Brain microvascular endothelial cell (primary cell): ENCODE results near the gene TAF11L3.
"Not testable (repeated sequence)": the region's sequence is repeated elsewhere in the genome, so short reads cannot be mapped to it uniquely, and the experiment has no call there.

Source experiments
- DNase-seq: peaks from one replicate; pipeline ENCODE4 v3.0.0-alpha.2; 2020
- H3K27ac ChIP-seq: fragments of 250-450 bp; sonication (Bioruptor Pico); 2 replicates; pipeline ENCODE4 v1.5.1; 2020; ENCODE audit warnings: mild to moderate bottlenecking, moderate library complexity
- H3K27me3 ChIP-seq: fragments of 250-450 bp; sonication (Bioruptor Pico); replicated peaks from 2 replicates; pipeline ENCODE4 v1.5.1; 2020; ENCODE audit warnings: mild to moderate bottlenecking
- H3K36me3 ChIP-seq: fragments of 250-450 bp; sonication (Bioruptor Pico); replicated peaks from 2 replicates; pipeline ENCODE4 v1.5.1; 2020; ENCODE audit warnings: mild to moderate bottlenecking
- H3K4me3 ChIP-seq: 2 replicates; pipeline ENCODE4 v1.5.1; 2011; ENCODE audit warnings: low read depth, mild to moderate bottlenecking, control low read depth, low read length, moderate library complexity
- in situ Hi-C: cut with HindIII; loops from 2 replicates; pipeline ENCODE4 v1.10.0; 2017; ENCODE audit warnings: low sequenced_read_pairs, low pct_ligation_motif_present
- TF ChIP-seq, protein P1 (sequence below): IDR thresholded peaks from 2 replicates; pipeline ENCODE4 v1.5.1; 2011; ENCODE audit warnings: low read depth, mild to moderate bottlenecking, moderate library complexity, low read length, control low read depth, inconsistent platforms; ENCODE audit errors: missing control alignments

TAF11L3 gene

DNA sequence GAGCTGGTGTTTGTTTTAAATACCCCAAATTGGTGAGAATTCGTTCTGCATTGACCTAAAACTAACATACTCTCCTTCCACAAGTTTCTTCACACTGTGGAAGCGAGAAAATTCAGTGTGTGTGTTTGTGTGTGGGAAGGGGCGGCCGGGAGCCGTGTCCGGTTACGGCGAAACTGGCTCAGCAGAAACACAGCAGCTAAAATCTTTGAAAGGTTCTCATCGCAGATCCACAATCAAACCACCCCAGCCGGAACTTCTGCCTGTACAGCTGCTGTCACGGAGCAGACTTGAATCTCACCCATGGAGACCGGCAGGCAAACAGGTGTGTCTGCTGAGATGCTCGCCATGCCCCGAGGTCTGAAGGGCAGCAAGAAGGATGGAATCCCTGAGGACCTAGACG lies at the start of gene TAF11L3:
Gene TAF11L3 (plus strand): TSS at position 301 of the 400 bp plus-strand sequence.
- H3K4me3 ChIP-seq, H3K36me3 ChIP-seq, H3K27me3 ChIP-seq, DNase-seq, in situ Hi-C loops, H3K27ac ChIP-seq: not testable (repeated sequence)

DNA sequence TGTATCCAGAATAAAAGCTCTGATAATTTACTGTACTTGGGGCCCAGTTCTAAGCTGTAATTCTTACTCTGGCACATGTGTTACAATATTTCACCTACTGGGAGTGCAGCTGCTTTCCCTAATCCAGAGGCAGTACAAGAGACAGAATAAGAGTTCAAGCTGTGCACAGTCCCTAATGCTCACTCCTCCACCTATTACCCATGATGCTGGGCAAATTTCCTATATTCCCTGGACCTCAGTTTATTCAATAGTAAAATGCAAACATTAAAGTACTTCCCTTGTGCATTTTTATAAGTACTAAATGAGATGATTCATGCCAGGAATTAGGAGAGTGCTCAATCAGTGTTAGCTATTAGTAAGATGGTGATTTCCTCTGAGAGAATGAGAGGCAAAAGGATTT lies 48.1 kb upstream of the TAF11L3 start:
- DNase-seq, result no peak
- Histone ChIP-seq H3K36me3 (no peaks in the 10 kb centered on the region), H3K4me3 (no peak overlapping the region), H3K27me3 (no peaks in the 10 kb centered on the region), H3K27ac (no peak overlapping the region)
- TF ChIP-seq, protein P1, sequence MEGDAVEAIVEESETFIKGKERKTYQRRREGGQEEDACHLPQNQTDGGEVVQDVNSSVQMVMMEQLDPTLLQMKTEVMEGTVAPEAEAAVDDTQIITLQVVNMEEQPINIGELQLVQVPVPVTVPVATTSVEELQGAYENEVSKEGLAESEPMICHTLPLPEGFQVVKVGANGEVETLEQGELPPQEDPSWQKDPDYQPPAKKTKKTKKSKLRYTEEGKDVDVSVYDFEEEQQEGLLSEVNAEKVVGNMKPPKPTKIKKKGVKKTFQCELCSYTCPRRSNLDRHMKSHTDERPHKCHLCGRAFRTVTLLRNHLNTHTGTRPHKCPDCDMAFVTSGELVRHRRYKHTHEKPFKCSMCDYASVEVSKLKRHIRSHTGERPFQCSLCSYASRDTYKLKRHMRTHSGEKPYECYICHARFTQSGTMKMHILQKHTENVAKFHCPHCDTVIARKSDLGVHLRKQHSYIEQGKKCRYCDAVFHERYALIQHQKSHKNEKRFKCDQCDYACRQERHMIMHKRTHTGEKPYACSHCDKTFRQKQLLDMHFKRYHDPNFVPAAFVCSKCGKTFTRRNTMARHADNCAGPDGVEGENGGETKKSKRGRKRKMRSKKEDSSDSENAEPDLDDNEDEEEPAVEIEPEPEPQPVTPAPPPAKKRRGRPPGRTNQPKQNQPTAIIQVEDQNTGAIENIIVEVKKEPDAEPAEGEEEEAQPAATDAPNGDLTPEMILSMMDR, result no peak
- in situ Hi-C loops, result no loop called here

DNA sequence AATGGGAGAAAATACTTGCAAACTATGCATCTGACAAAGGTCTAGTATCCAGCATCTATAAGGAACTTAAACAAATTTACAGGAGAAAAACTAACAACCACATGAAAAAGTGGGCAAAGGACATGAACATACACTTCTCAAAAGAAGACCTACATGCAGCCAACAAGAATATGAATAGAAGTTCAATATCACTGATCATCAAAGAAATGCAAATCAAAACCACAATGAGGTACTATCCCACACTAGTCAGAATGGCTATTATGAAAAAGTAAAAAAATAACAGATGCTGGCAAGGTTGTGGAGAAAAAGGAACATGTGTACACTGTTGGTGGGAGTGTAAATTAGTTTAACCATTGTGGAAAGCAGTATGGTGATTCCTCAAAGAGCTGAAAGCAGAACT lies 43.1 kb upstream of the TAF11L3 start:
- H3K27ac ChIP-seq, in situ Hi-C loops, H3K27me3 ChIP-seq, H3K36me3 ChIP-seq, DNase-seq, H3K4me3 ChIP-seq: not testable (repeated sequence)

DNA sequence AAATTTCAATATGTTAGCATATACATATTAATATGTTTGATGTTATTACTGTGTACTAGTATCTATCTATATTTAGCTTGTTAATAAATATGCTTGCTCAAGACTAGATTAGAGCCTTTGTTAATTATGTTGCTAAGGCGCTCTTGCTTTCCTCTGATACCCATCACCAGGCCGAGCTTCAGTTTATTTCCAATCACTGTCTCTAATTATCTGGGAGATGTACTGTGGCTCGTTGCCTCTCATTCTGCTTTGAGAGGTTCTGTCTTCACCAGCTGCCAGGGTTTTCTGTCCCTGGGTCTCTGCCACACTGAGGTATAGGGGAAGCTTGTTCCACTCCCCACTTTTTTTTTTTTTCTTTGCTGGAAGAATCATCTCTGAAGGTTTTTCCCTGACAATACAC lies 41.1 kb upstream of the TAF11L3 start:
- TF ChIP-seq, protein P1, result no peak
- in situ Hi-C loops, result no loop called here

DNA sequence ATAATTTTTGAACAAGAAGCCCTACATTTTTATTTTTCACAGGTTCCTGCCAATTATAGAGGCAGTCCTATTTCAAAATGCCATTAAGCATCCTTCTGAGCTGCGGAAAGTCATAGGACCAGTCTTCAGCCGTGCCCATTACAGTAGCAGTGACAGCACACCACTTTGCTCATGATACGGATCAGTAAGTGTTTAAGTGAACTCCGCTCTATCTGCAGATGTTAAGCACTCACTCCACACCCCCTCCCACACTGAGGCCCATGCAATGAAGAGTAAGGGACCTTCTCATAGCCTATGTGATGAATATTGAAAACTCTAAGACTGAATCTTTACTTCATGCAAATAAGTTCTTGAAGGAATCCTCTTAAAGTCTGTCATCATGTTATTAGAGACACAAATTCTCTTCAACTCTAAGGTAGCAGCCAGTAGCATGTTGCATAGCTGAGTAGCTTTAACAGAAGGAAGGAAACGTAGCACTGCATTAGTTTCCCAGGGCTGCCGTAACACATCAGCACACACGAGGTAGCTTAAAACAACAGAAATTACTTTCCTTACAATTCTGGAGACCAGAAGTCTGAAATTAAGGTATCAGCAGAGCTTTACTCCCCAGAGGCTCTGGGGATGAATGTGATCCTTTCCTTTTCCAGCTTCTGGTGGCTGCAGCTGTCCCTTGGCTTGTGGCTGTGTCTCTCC lies 40.4 kb upstream of the TAF11L3 start:
- TF ChIP-seq, protein P1, result no peak
- H3K36me3 ChIP-seq, result no peaks in the 10 kb centered on the region
- no peak overlapping the region for H3K4me3 ChIP-seq
- DNase-seq, result no peak
- no peak overlapping the region for H3K27ac ChIP-seq
- H3K27me3 ChIP-seq, result no peaks in the 10 kb centered on the region
- in situ Hi-C loops, result no loop called here

More for the DNA sequence above, 41.1 kb upstream of the TAF11L3 start:
- Histone ChIP-seq H3K27ac (no peak overlapping the region), H3K27me3 (no peaks in the 10 kb centered on the region), H3K4me3 (no peak overlapping the region), H3K36me3 (no peaks in the 10 kb centered on the region)
- no peak for DNase-seq

DNA sequence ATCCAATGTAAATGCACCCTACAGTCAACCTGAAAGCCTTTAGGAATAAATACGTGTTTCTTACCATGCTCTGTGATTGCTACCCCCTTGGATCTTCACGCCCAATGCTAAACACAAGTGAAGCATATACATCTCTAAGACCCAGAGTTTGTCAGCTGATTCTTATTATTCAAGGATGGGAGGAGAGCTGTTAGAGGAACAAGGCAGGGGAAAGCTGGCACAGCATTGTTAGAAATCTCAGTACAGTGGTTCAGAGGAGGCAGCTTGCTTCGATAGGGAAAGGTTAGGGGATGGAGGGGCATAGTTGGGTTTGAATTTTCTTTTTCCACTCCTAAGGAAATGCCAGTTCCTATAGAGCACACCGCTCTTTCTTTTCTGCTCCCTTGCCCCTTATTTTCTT lies 36.8 kb upstream of the TAF11L3 start:
- Histone ChIP-seq H3K27ac (no peak overlapping the region), H3K27me3 (no peaks in the 10 kb centered on the region), H3K4me3 (no peak overlapping the region), H3K36me3 (no peaks in the 10 kb centered on the region)
- in situ Hi-C loops, result no loop called here
- TF ChIP-seq, protein P1, result no peak
- DNase-seq, result no peak

DNA sequence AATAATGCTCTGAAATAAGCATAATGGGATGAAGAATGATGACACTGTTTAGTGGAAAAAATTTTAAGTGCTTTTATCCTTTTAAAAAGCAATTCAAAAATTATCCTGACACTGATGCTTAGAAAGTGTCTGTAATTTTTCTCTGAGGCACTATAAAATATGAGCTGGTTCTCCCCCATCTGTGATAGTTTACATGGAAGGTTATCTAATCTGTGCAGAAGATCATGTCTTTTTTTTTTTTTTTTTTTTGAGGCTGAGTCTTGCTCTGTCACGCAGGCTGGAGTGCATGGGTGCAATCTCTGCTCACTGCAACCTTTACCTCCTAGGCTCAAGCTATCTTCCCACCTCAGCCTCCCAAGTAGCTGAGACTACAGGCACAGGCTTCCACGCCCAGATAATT lies 35.4 kb upstream of the TAF11L3 start:
- in situ Hi-C loops, result no loop called here
- TF ChIP-seq, protein P1, result no peak

DNA sequence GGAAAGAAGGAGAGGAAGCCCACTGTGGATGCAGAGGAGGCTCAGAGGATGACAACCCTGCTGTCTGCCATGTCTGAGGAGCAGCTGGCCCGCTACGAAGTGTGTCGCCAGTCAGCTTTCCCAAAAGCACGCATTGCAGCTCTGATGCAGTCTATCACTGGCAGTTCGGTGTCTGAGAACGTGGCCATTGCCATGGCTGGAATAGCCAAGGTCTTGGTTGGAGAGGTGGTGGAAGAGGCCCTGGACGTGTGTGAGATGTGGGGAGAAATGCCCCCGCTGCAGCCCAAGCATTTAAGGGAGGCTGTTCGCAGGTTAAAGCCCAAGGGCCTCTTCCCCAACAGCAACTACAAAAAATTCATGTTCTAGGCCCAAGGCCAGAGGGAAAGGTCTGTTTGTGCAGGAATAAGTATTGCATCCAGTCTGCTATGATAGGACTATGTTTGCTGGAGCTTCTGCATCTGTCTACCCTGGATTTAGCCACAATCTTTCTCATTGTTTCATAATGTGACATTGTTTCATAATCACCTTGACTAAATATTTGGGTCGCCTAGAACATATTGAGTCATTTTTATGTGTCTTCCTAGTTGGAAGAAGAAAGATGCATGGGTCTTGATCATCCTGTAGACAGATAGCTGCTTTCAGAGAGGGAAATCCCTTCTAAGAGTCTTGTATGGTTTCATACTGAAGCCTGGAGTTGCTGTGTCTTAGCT lies 31.5 kb upstream of the TAF11L3 start:
- H3K4me3 ChIP-seq, H3K27ac ChIP-seq, H3K27me3 ChIP-seq, DNase-seq, in situ Hi-C loops, H3K36me3 ChIP-seq: not testable (repeated sequence)

More for the DNA sequence above, 35.4 kb upstream of the TAF11L3 start:
- no peaks in the 10 kb centered on the region for H3K27me3 ChIP-seq
- no peak overlapping the region for H3K27ac ChIP-seq
- no peaks in the 10 kb centered on the region for H3K36me3 ChIP-seq
- no peak for DNase-seq
- no peak overlapping the region for H3K4me3 ChIP-seq
